ENCODE measurements around the gene TTBK2.

GRCh38 chr15:42760759-42761158, 159.8 kb downstream of the TTBK2 start:
- TF ChIP-seq POLR2A (IDR thresholded peaks at IDR 0.05; ENCODE audit: low read depth, low read length): no peak
- TF ChIP-seq POLR2AphosphoS5 (IDR thresholded peaks at IDR 0.05; ENCODE audit: low read depth, low read length): no peak
- no peak for TF ChIP-seq TAF1 (IDR thresholded peaks at IDR 0.05; ENCODE audit: low read depth, low read length)

Measured in GM12891 (cell line).